ENCODE data around the gene COASY.

The COASY gene

GRCh38 chr17:42521666-42522262 lies 40.2 kb upstream of the COASY start:
- H4K20me1 ChIP-seq (ENCODE audit: insufficient read depth, low read length, poor library complexity, severe bottlenecking): no peaks in the 10 kb centered on the region
- no peaks in the 10 kb centered on the region for H3K27me3 ChIP-seq (ENCODE audit: insufficient read depth, low read length, poor library complexity, severe bottlenecking)
- H3K4me2 ChIP-seq (ENCODE audit: low read depth, low read length, poor library complexity, severe bottlenecking): no peak overlapping the region
- no peaks in the 10 kb centered on the region for H3F3A ChIP-seq (ENCODE audit: low read depth)
- H3K4me3 ChIP-seq (ENCODE audit: low read length, poor library complexity, severe bottlenecking): no peak overlapping the region
- no peaks in the 10 kb centered on the region for H3K9me2 ChIP-seq (replicated peaks; ENCODE audit: low read depth, low read length)
- no peaks in the 10 kb centered on the region for H3K79me2 ChIP-seq (ENCODE audit: insufficient read depth, low read length)
- H3K9ac ChIP-seq (ENCODE audit: low read depth, low read length, poor library complexity, severe bottlenecking): no peak overlapping the region
- H3K9me3 ChIP-seq (ENCODE audit: insufficient read depth, low read depth, low read length): no peaks in the 10 kb centered on the region
- H3K36me3 ChIP-seq (ENCODE audit: insufficient read depth, low read length): no peaks in the 10 kb centered on the region
- H3K4me1 ChIP-seq (ENCODE audit: insufficient read depth, low read length, poor library complexity, severe bottlenecking): peaks cover 28% of the 10 kb centered on the region
- no peak for TF ChIP-seq EZH2phosphoT487 (IDR thresholded peaks at IDR 0.05; ENCODE audit: borderline replicate concordance)
- TF ChIP-seq CTCF (conservative IDR thresholded peaks at IDR 0.05; ENCODE audit: low read length): no peak
- H2AFZ ChIP-seq (ENCODE audit: low read length): no peak overlapping the region

- H3K9ac ChIP-seq (ENCODE audit: low read depth, low read length, poor library complexity, severe bottlenecking): no peak overlapping the region
- H2AFZ ChIP-seq (ENCODE audit: low read length): no peak overlapping the region
- H3K9me2 ChIP-seq (replicated peaks; ENCODE audit: low read depth, low read length): no peaks in the 10 kb centered on the region
- no peaks in the 10 kb centered on the region for H3K79me2 ChIP-seq (ENCODE audit: insufficient read depth, low read length)
- H3K27me3 ChIP-seq (ENCODE audit: insufficient read depth, low read length, poor library complexity, severe bottlenecking): no peaks in the 10 kb centered on the region
- no peaks in the 10 kb centered on the region for H4K20me1 ChIP-seq (ENCODE audit: insufficient read depth, low read length, poor library complexity, severe bottlenecking)
- H3K4me2 ChIP-seq (ENCODE audit: low read depth, low read length, poor library complexity, severe bottlenecking): no peak overlapping the region
- H3K4me1 ChIP-seq (ENCODE audit: insufficient read depth, low read length, poor library complexity, severe bottlenecking): peaks cover 26% of the 10 kb centered on the region
- no peaks in the 10 kb centered on the region for H3K9me3 ChIP-seq (ENCODE audit: insufficient read depth, low read depth, low read length)
- no peaks in the 10 kb centered on the region for H3K36me3 ChIP-seq (ENCODE audit: insufficient read depth, low read length)
- no peaks in the 10 kb centered on the region for H3F3A ChIP-seq (ENCODE audit: low read depth)
- TF ChIP-seq EZH2phosphoT487 (IDR thresholded peaks at IDR 0.05; ENCODE audit: borderline replicate concordance): no peak
- TF ChIP-seq CTCF (conservative IDR thresholded peaks at IDR 0.05; ENCODE audit: low read length): no peak
- no peak overlapping the region for H3K4me3 ChIP-seq (ENCODE audit: low read length, poor library complexity, severe bottlenecking)
Measured at GRCh38 chr17:42522263-42522790, 39.6 kb upstream of the COASY start.

- H3K4me3 ChIP-seq (ENCODE audit: low read length, poor library complexity, severe bottlenecking): no peak overlapping the region
- no peak for TF ChIP-seq EZH2phosphoT487 (IDR thresholded peaks at IDR 0.05; ENCODE audit: borderline replicate concordance)
- no peak for TF ChIP-seq CTCF (conservative IDR thresholded peaks at IDR 0.05; ENCODE audit: low read length)
- no peaks in the 10 kb centered on the region for H4K20me1 ChIP-seq (ENCODE audit: insufficient read depth, low read length, poor library complexity, severe bottlenecking)
- H3K36me3 ChIP-seq (ENCODE audit: insufficient read depth, low read length): no peaks in the 10 kb centered on the region
- H3K79me2 ChIP-seq (ENCODE audit: insufficient read depth, low read length): no peaks in the 10 kb centered on the region
- no peak overlapping the region for H2AFZ ChIP-seq (ENCODE audit: low read length)
- no peaks in the 10 kb centered on the region for H3K9me2 ChIP-seq (replicated peaks; ENCODE audit: low read depth, low read length)
- H3F3A ChIP-seq (ENCODE audit: low read depth): no peaks in the 10 kb centered on the region
- no peaks in the 10 kb centered on the region for H3K27me3 ChIP-seq (ENCODE audit: insufficient read depth, low read length, poor library complexity, severe bottlenecking)
- no peak overlapping the region for H3K4me2 ChIP-seq (ENCODE audit: low read depth, low read length, poor library complexity, severe bottlenecking)
- H3K9ac ChIP-seq (ENCODE audit: low read depth, low read length, poor library complexity, severe bottlenecking): no peak overlapping the region
- peaks cover 23% of the 10 kb centered on the region for H3K4me1 ChIP-seq (ENCODE audit: insufficient read depth, low read length, poor library complexity, severe bottlenecking)
- H3K9me3 ChIP-seq (ENCODE audit: insufficient read depth, low read depth, low read length): no peaks in the 10 kb centered on the region
Measured at GRCh38 chr17:42522798-42523278, 39.1 kb upstream of the COASY start.
